Kidney epithelial cell (primary cell): ENCODE results near the gene LMBRD1. TPM values are rescaled to one million over a fixed set of nuclear protein-coding genes. Genes with fewer than 3 reads are reported as not detected.

Source experiments
- DNase-seq: peaks from one replicate; pipeline ENCODE4 v3.0.0-alpha.2; 2010; ENCODE audit warnings: low read depth
- H3K27me3 ChIP-seq: 2 replicates; pipeline ENCODE4 v1.6.0; 2011; ENCODE audit warnings: low read length; ENCODE audit not compliant: control insufficient read depth, insufficient read depth
- H3K36me3 ChIP-seq: 2 replicates; pipeline ENCODE4 v1.5.1; 2011; ENCODE audit warnings: low read length; ENCODE audit not compliant: control insufficient read depth, insufficient read depth
- H3K4me3 ChIP-seq: 2 replicates; pipeline ENCODE4 v1.5.1; 2011; ENCODE audit warnings: low read depth, mild to moderate bottlenecking, control low read depth, low read length
- CTCF ChIP-seq: IDR thresholded peaks from 2 replicates; pipeline ENCODE4 v1.5.1; 2011; ENCODE audit warnings: mild to moderate bottlenecking, moderate library complexity, low read length, control low read depth, inconsistent platforms; ENCODE audit not compliant: insufficient read depth, poor library complexity, severe bottlenecking
- total RNA-seq: library from RNA; depleted of rRNA; stranded (reverse); fragments of >200 nt; gene quantifications from 2 replicates; pipeline ENCODE4 v1.2.3, GENCODE V29; 2015

LMBRD1 gene
- total RNA-seq, 1 donor from 2014 or later = 33.6 TPM

- no peak for DNase-seq
- no peak for TF ChIP-seq CTCF
- no peaks in the 10 kb centered on the region for H3K36me3 ChIP-seq
- no peaks in the 10 kb centered on the region for H3K27me3 ChIP-seq
- H3K4me3 ChIP-seq = no peak overlapping the region
Measured at GRCh38 chr6:69699655-69700054, 97.2 kb downstream of the LMBRD1 start.

GRCh38 chr6:69696273-69696672 lies 100.5 kb downstream of the LMBRD1 start:
- DNase-seq = no peak
- Histone ChIP-seq H3K36me3 (no peaks in the 10 kb centered on the region), H3K27me3 (no peaks in the 10 kb centered on the region), H3K4me3 (no peak overlapping the region)
- no peak for TF ChIP-seq CTCF

GRCh38 chr6:69693762-69694161 lies 103.0 kb downstream of the LMBRD1 start:
- no peak overlapping the region for H3K4me3 ChIP-seq
- TF ChIP-seq CTCF = no peak
- no peak for DNase-seq
- H3K27me3 ChIP-seq = no peaks in the 10 kb centered on the region
- H3K36me3 ChIP-seq = no peaks in the 10 kb centered on the region

GRCh38 chr6:69690986-69691385 lies 105.8 kb downstream of the LMBRD1 start:
- no peaks in the 10 kb centered on the region for H3K36me3 ChIP-seq
- H3K4me3 ChIP-seq = no peak overlapping the region
- H3K27me3 ChIP-seq = no peaks in the 10 kb centered on the region
- no peak for TF ChIP-seq CTCF
- DNase-seq = no peak

- no peaks in the 10 kb centered on the region for H3K36me3 ChIP-seq
- no peaks in the 10 kb centered on the region for H3K27me3 ChIP-seq
- no peak for TF ChIP-seq CTCF
- no peak overlapping the region for H3K4me3 ChIP-seq
- DNase-seq = no peak
Measured at GRCh38 chr6:69680302-69680701, 116.5 kb downstream of the LMBRD1 start.

GRCh38 chr6:69673298-69673697 lies 123.5 kb downstream of the LMBRD1 start:
- no peak overlapping the region for H3K4me3 ChIP-seq
- H3K36me3 ChIP-seq = no peaks in the 10 kb centered on the region
- no peaks in the 10 kb centered on the region for H3K27me3 ChIP-seq
- TF ChIP-seq CTCF = no peak
- no peak for DNase-seq
